GM21515 (cell line): ENCODE measurements around the gene OGFOD2.

Experiments
- ATAC-seq: cut with Tn5 transposase; IDR thresholded peaks from one replicate; pipeline ENCODE4 v1.9.1; 2021; ENCODE audit not compliant: unreplicated experiment

OGFOD2 gene

GRCh38 chr12:122988036-122988435 lies 13.0 kb downstream of the OGFOD2 start:
- no peak for ATAC-seq

- no peak for ATAC-seq
Observed at GRCh38 chr12:122988612-122989212, 13.7 kb downstream of the OGFOD2 start.

GRCh38 chr12:122989225-122989839 lies 14.3 kb downstream of the OGFOD2 start:
- ATAC-seq = no peak

- no peak for ATAC-seq
Observed at GRCh38 chr12:122989874-122990419, 14.9 kb downstream of the OGFOD2 start.

GRCh38 chr12:122990561-122990960 lies 15.5 kb downstream of the OGFOD2 start:
- no peak for ATAC-seq

- ATAC-seq = no peak
Observed at GRCh38 chr12:122990961-122991622, 16.0 kb downstream of the OGFOD2 start.

GRCh38 chr12:122991623-122992275 lies 16.7 kb downstream of the OGFOD2 start:
- ATAC-seq = no peak

GRCh38 chr12:122992386-122992785 lies 17.3 kb downstream of the OGFOD2 start:
- no peak for ATAC-seq

- ATAC-seq = no peak
Observed at GRCh38 chr12:122994140-122994675, 19.2 kb downstream of the OGFOD2 start.

- ATAC-seq = no peak
Observed at GRCh38 chr12:122994781-122995502, 19.9 kb downstream of the OGFOD2 start.

GRCh38 chr12:122995503-122996187 lies 20.6 kb downstream of the OGFOD2 start:
- ATAC-seq = no peak

GRCh38 chr12:122996188-122996601 lies 21.2 kb downstream of the OGFOD2 start:
- ATAC-seq = no peak

GRCh38 chr12:122996621-122997342 lies 21.7 kb downstream of the OGFOD2 start:
- no peak for ATAC-seq

- no peak for ATAC-seq
Observed at GRCh38 chr12:122997343-122998250, 22.6 kb downstream of the OGFOD2 start.

GRCh38 chr12:122998316-122998715 lies 23.3 kb downstream of the OGFOD2 start:
- no peak for ATAC-seq

GRCh38 chr12:122999196-122999946 lies 24.3 kb downstream of the OGFOD2 start:
- no peak for ATAC-seq

- no peak for ATAC-seq
Observed at GRCh38 chr12:122999986-123000420, 25.0 kb downstream of the OGFOD2 start.

- ATAC-seq = no peak
Observed at GRCh38 chr12:123000578-123000977, 25.5 kb downstream of the OGFOD2 start.
